HG03469 (cell line): ENCODE results near the gene LCN6.
"Not testable (repeated sequence)": the region's sequence is repeated elsewhere in the genome, so short reads cannot be mapped to it uniquely, and the experiment has no call there.

ENCODE experiments used
- ATAC-seq: cut with Tn5 transposase; IDR thresholded peaks from one replicate; pipeline ENCODE4 v1.9.1; 2021; ENCODE audit warnings: mild to moderate bottlenecking, moderate library complexity, moderate number of reproducible peaks; ENCODE audit not compliant: unreplicated experiment

LCN6 gene

GRCh38 chr9:136784249-136784996, 36.1 kb upstream of the LCN6 start:
- no peak for ATAC-seq

GRCh38 chr9:136782452-136782851, 34.1 kb upstream of the LCN6 start:
- ATAC-seq = no peak

- ATAC-seq = no peak
Measured at GRCh38 chr9:136779808-136780207, 31.5 kb upstream of the LCN6 start.

GRCh38 chr9:136777359-136777758, 29.0 kb upstream of the LCN6 start:
- ATAC-seq = no peak

- ATAC-seq = no peak
Measured at GRCh38 chr9:136776947-136777346, 28.6 kb upstream of the LCN6 start.

GRCh38 chr9:136775191-136775590, 26.9 kb upstream of the LCN6 start:
- no peak for ATAC-seq

- ATAC-seq = no peak
Measured at GRCh38 chr9:136774416-136775045, 26.2 kb upstream of the LCN6 start.

GRCh38 chr9:136773386-136774044, 25.2 kb upstream of the LCN6 start:
- ATAC-seq = no peak

GRCh38 chr9:136771907-136772415, 23.6 kb upstream of the LCN6 start:
- no peak for ATAC-seq

- ATAC-seq = no peak
Measured at GRCh38 chr9:136769710-136770191, 21.4 kb upstream of the LCN6 start.

GRCh38 chr9:136766410-136767120, 18.2 kb upstream of the LCN6 start:
- ATAC-seq = not testable (repeated sequence)

GRCh38 chr9:136765745-136766409, 17.6 kb upstream of the LCN6 start:
- not testable (repeated sequence) for ATAC-seq

- no peak for ATAC-seq
Measured at GRCh38 chr9:136765041-136765440, 16.7 kb upstream of the LCN6 start.

- no peak for ATAC-seq
Measured at GRCh38 chr9:136764301-136764891, 16.1 kb upstream of the LCN6 start, which contains the start of gene LCN15. LCN15 (minus strand) TSS chr9:136764518; CDS start chr9:136764488, 30 bp downstream.

GRCh38 chr9:136763649-136764035, 15.3 kb upstream of the LCN6 start:
- no peak for ATAC-seq

- ATAC-seq = no peak
Measured at GRCh38 chr9:136762915-136763648, 14.8 kb upstream of the LCN6 start.

- ATAC-seq = no peak
Measured at GRCh38 chr9:136762221-136762691, 13.9 kb upstream of the LCN6 start.

GRCh38 chr9:136761545-136761981, 13.2 kb upstream of the LCN6 start:
- ATAC-seq = no peak
